Mesangial cell (primary cell): ENCODE measurements around the gene VPS39. TPM values are rescaled to one million over a fixed set of nuclear protein-coding genes. Genes with fewer than 3 reads are reported as not detected.

Experiments
- total RNA-seq: library from RNA; depleted of rRNA; stranded (reverse); fragments of >200 nt; gene quantifications from 2 replicates; pipeline ENCODE4 v1.2.3, GENCODE V29; 2015

The VPS39 gene, protein sequence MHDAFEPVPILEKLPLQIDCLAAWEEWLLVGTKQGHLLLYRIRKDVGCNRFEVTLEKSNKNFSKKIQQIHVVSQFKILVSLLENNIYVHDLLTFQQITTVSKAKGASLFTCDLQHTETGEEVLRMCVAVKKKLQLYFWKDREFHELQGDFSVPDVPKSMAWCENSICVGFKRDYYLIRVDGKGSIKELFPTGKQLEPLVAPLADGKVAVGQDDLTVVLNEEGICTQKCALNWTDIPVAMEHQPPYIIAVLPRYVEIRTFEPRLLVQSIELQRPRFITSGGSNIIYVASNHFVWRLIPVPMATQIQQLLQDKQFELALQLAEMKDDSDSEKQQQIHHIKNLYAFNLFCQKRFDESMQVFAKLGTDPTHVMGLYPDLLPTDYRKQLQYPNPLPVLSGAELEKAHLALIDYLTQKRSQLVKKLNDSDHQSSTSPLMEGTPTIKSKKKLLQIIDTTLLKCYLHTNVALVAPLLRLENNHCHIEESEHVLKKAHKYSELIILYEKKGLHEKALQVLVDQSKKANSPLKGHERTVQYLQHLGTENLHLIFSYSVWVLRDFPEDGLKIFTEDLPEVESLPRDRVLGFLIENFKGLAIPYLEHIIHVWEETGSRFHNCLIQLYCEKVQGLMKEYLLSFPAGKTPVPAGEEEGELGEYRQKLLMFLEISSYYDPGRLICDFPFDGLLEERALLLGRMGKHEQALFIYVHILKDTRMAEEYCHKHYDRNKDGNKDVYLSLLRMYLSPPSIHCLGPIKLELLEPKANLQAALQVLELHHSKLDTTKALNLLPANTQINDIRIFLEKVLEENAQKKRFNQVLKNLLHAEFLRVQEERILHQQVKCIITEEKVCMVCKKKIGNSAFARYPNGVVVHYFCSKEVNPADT
- total RNA-seq = 24.0 and 42.1 TPM in 2 replicates

DNA sequence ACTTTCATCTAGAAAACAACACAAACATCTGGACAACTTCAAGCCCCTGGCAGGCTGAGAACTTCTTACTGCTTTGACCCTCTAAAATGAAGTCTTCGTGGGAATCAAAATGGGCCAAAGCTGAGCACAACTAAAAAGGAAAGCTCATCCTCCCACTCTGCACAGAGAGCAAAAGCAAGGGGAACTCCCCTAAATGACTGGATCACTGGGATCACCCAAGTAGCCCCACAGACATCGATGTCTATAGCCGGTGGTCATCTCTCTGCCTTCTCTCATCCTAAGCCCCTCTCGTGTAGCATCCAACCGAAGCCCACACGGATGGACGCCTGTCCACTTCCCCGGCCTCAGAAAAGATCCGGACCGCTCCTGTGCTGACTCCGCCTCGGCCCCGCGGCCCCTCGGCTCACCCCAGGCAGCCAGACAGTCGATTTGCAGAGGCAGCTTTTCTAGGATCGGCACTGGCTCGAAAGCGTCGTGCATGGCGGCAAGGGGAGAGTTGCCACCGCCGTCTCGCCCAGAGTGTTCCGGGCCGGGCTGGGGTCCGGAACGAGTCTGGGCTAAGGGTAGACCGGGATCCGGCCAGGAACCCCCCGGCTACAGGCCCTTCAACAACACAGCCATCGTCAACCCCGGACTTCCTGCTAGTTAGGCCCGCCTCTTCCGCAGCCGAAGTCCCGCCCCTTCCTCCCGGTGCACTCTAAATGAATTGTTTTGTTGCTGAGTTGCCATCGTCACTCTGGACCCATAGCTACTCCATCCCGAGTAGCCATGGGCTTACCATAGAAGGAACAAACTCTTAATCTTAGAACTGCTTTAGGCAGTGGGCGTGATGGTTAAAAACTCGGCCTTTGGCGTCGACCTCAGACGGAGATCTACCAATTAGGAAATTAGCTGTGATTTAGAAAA, at the start of gene VPS39:
VPS39 (minus strand) TSS at position 631 of the 906 bp plus-strand sequence; CDS start at position 480, 151 bp downstream.

DNA sequence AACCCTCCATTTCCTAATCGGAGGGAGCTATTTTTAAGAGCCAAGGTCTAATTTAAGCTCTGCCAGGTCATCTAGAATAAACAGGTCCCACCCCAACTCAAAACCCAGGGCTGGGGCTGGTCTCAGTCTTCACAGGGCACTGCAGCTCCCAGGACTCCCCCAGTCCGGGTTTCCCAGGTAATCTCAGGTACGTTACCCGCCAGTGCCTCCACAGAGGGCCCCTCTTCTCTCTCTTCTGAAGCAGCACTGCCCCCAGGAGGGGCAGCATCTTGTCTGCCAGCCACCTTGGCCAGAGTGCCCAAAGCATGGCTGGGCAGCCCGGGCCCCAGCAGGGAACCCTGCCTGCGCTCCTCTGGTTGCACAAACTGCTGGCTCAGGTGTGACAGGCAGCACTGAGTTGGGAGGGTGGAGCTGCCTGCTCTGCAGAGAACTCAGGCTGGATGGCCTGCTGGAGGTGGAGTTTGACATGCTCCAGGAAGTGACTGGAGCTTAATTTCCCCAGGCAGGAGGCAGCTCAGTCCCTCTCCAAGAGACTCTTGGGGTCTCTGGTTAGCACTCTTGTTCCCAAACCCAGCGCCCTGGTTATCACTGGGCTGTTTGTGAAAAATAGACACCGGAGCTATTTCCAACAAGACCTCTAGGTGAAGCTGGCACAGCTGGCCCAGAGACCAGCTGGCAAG, 51.7 kb downstream of the VPS39 start, which contains the start of gene PLA2G4F:
PLA2G4F (minus strand) TSS at position 394 of the 680 bp plus-strand sequence; CDS start at position 307, 87 bp downstream.

Other genes starting within 250 kb of the VPS39 start
- 23.6 and 39.1 TPM in 2 replicates for gene EHD4, start 235.7 kb downstream of the VPS39 start, total RNA-seq
- not detected in 2 replicates for gene PLA2G4E, start 187.3 kb downstream of the VPS39 start, total RNA-seq
- not detected in 2 replicates for gene PLA2G4D, start 113.7 kb downstream of the VPS39 start, total RNA-seq
- gene PLA2G4F, start 51.7 kb downstream of the VPS39 start, total RNA-seq = not detected in 2 replicates
- gene GANC, start 64.9 kb upstream of the VPS39 start, total RNA-seq = 9.8 and 14.5 TPM in 2 replicates
- 29.3 and 30.0 TPM in 2 replicates for gene TMEM87A, start 65.1 kb upstream of the VPS39 start, total RNA-seq
- 0.65 and 1.9 TPM in 2 replicates for gene CAPN3, start 151.2 kb upstream of the VPS39 start, total RNA-seq